Immature natural killer cell (primary cell): Measurements from ENCODE around the gene KXD1. TPM values are rescaled to one million over a fixed set of nuclear protein-coding genes. Genes with fewer than 3 reads are reported as not detected.
"Not testable (repeated sequence)": the region's sequence is repeated elsewhere in the genome, so short reads cannot be mapped to it uniquely, and the experiment has no call there.

Experiments
- DNase-seq, 3 donors: peaks; one replicate each; pipeline ENCODE4 v3.0.0; 2022; ENCODE audit warnings: mixed read lengths in 1 of 3
- H3K27ac Mint-ChIP-seq, 6 donors: one replicate each; pipeline ENCODE4 v1.8.0; 2020; ENCODE audit warnings: mixed read lengths in 6 of 6, mild to moderate bottlenecking in 5 of 6, inconsistent platforms in 4 of 6, moderate library complexity in 3 of 6
- H3K27me3 Mint-ChIP-seq, 3 donors: one replicate each; pipeline ENCODE4 v1.8.0; 2020 to 2021; ENCODE audit warnings: low read depth in 3 of 3, mild to moderate bottlenecking in 3 of 3, mixed read lengths in 3 of 3, moderate library complexity in 3 of 3, inconsistent platforms in 1 of 3
- H3K36me3 Mint-ChIP-seq, 3 donors: one replicate each; pipeline ENCODE4 v1.8.0; 2020; ENCODE audit warnings: mixed read lengths in 3 of 3, inconsistent platforms in 2 of 3, mild to moderate bottlenecking in 2 of 3
- H3K4me1 Mint-ChIP-seq, 2 donors: one replicate each; pipeline ENCODE4 v1.8.0; 2020; ENCODE audit warnings: inconsistent platforms in 2 of 2, mild to moderate bottlenecking in 2 of 2, mixed read lengths in 2 of 2, moderate library complexity in 1 of 2
- H3K4me3 Mint-ChIP-seq, 5 donors: one replicate each; pipeline ENCODE4 v1.8.0; 2020; ENCODE audit warnings: mild to moderate bottlenecking in 5 of 5, mixed read lengths in 5 of 5, inconsistent platforms in 3 of 5, moderate library complexity in 3 of 5
- H3K9me3 Mint-ChIP-seq, 6 donors: one replicate each; pipeline ENCODE4 v1.8.0; 2020; ENCODE audit warnings: mild to moderate bottlenecking in 6 of 6, mixed read lengths in 6 of 6, inconsistent platforms in 4 of 6, moderate library complexity in 3 of 6
- polyA plus RNA-seq, 3 donors: library from polyadenylated mRNA; unstranded; fragments of 300-500 nt; fragmentation: Illumina TruSeq; gene quantifications; one replicate each; pipeline ENCODE4 v1.2.3, GENCODE V29; 2021

KXD1 gene
- polyA plus RNA-seq, 3 donors from 2014 or later, result 85.9 to 134 (median 93.0) TPM

- Mint-ChIP-seq H3K27me3 (peaks cover 4 to 13% (median 10%) of the 10 kb centered on the region in 3 donors), H3K36me3 (no peaks in the 10 kb centered on the region), H3K9me3 (no peaks in the 10 kb centered on the region), H3K4me3 (peak overlapping the region; percentile 90 to 99 (median 95)), H3K4me1 (peaks cover 19 to 29% of the 10 kb centered on the region in 2 donors), H3K27ac (peak overlapping the region; percentile 93 to 97 (median 96))
- DNase-seq, result peak; percentile 100
These were observed 35.4 kb upstream of the KXD1 start for GRCh38 chr19:18522124-18522861.

- not testable (repeated sequence) for DNase-seq, H3K36me3 Mint-ChIP-seq, H3K9me3 Mint-ChIP-seq
- peaks cover 19 to 29% of the 10 kb centered on the region in 2 donors for H3K4me1 Mint-ChIP-seq
- H3K27me3 Mint-ChIP-seq, result peaks cover 4 to 13% (median 10%) of the 10 kb centered on the region in 3 donors
- peak overlapping the region; percentile 93 to 97 (median 96) for H3K27ac Mint-ChIP-seq
- peak overlapping the region in 3 of 5 donors; percentile 90 to 99 (median 94) for H3K4me3 Mint-ChIP-seq
These were observed 34.7 kb upstream of the KXD1 start for GRCh38 chr19:18522862-18523440.

- DNase-seq, result no peak
- H3K27ac Mint-ChIP-seq, result peak overlapping the region in 2 of 6 donors; percentile 96 to 97
- H3K4me3 Mint-ChIP-seq, result no peak overlapping the region
- peaks cover 18 to 29% of the 10 kb centered on the region in 2 donors for H3K4me1 Mint-ChIP-seq
- no peaks in the 10 kb centered on the region for H3K36me3 Mint-ChIP-seq
- peaks cover 4 to 13% (median 10%) of the 10 kb centered on the region in 3 donors for H3K27me3 Mint-ChIP-seq
- no peaks in the 10 kb centered on the region for H3K9me3 Mint-ChIP-seq
These were observed 33.8 kb upstream of the KXD1 start for GRCh38 chr19:18523841-18524240.

- no peak overlapping the region for H3K4me3 Mint-ChIP-seq
- no peak for DNase-seq
- H3K27me3 Mint-ChIP-seq, result peaks cover 4 to 11% (median 7%) of the 10 kb centered on the region in 3 donors
- H3K4me1 Mint-ChIP-seq, result peaks cover 2 to 5% of the 10 kb centered on the region in 2 donors
- H3K36me3 Mint-ChIP-seq, result no peaks in the 10 kb centered on the region
- H3K9me3 Mint-ChIP-seq, result no peaks in the 10 kb centered on the region
- H3K27ac Mint-ChIP-seq, result no peak overlapping the region
These were observed 31.4 kb upstream of the KXD1 start for GRCh38 chr19:18526316-18526715.

GRCh38 chr19:18529782-18530181, 27.9 kb upstream of the KXD1 start:
- H3K27ac Mint-ChIP-seq, result no peak overlapping the region
- DNase-seq, result no peak
- H3K9me3 Mint-ChIP-seq, result no peaks in the 10 kb centered on the region
- H3K4me3 Mint-ChIP-seq, result no peak overlapping the region
- peaks cover 0 to 4% (median 4%) of the 10 kb centered on the region in 3 donors for H3K36me3 Mint-ChIP-seq
- no peaks in the 10 kb centered on the region for H3K4me1 Mint-ChIP-seq
- H3K27me3 Mint-ChIP-seq, result no peaks in the 10 kb centered on the region

- DNase-seq, result no peak
- H3K4me1 Mint-ChIP-seq, result no peaks in the 10 kb centered on the region
- H3K36me3 Mint-ChIP-seq, result peaks cover 1 to 7% (median 6%) of the 10 kb centered on the region in 3 donors
- H3K27me3 Mint-ChIP-seq, result no peaks in the 10 kb centered on the region
- H3K9me3 Mint-ChIP-seq, result no peaks in the 10 kb centered on the region
- no peak overlapping the region for H3K27ac Mint-ChIP-seq
- H3K4me3 Mint-ChIP-seq, result no peak overlapping the region
These were observed 26.2 kb upstream of the KXD1 start for GRCh38 chr19:18531485-18531884.

- Mint-ChIP-seq H3K4me3 (no peak overlapping the region), H3K36me3 (peaks cover 4 to 9% (median 7%) of the 10 kb centered on the region in 3 donors), H3K4me1 (no peaks in the 10 kb centered on the region), H3K27me3 (no peaks in the 10 kb centered on the region), H3K9me3 (no peaks in the 10 kb centered on the region), H3K27ac (no peak overlapping the region)
- DNase-seq, result no peak
These were observed 25.3 kb upstream of the KXD1 start for GRCh38 chr19:18532168-18532890.

GRCh38 chr19:18533058-18533457, 24.6 kb upstream of the KXD1 start:
- Mint-ChIP-seq H3K4me3 (no peak overlapping the region), H3K4me1 (no peaks in the 10 kb centered on the region), H3K27me3 (peaks cover 0 to 2% (median 0%) of the 10 kb centered on the region in 3 donors), H3K36me3 (peaks cover 4 to 9% (median 7%) of the 10 kb centered on the region in 3 donors), H3K9me3 (no peaks in the 10 kb centered on the region), H3K27ac (no peak overlapping the region)
- DNase-seq, result no peak

- Mint-ChIP-seq H3K27me3 (peaks cover 0 to 3% (median 0%) of the 10 kb centered on the region in 3 donors), H3K4me3 (no peak overlapping the region), H3K4me1 (peaks cover 4 to 9% of the 10 kb centered on the region in 2 donors), H3K27ac (peak overlapping the region in 1 of 6 donors; percentile 62), H3K9me3 (no peaks in the 10 kb centered on the region), H3K36me3 (peaks cover 4 to 9% (median 7%) of the 10 kb centered on the region in 3 donors)
- DNase-seq, result no peak
These were observed 21.2 kb upstream of the KXD1 start for GRCh38 chr19:18536475-18536874.

GRCh38 chr19:18537431-18537830, 20.2 kb upstream of the KXD1 start:
- H3K4me3 Mint-ChIP-seq, result no peak overlapping the region
- H3K4me1 Mint-ChIP-seq, result peaks cover 11 to 17% of the 10 kb centered on the region in 2 donors
- H3K27me3 Mint-ChIP-seq, result peaks cover 0 to 5% (median 0%) of the 10 kb centered on the region in 3 donors
- H3K27ac Mint-ChIP-seq, result no peak overlapping the region
- H3K36me3 Mint-ChIP-seq, result peaks cover 4 to 7% (median 7%) of the 10 kb centered on the region in 3 donors
- no peaks in the 10 kb centered on the region for H3K9me3 Mint-ChIP-seq
- no peak for DNase-seq

GRCh38 chr19:18538115-18538514, 19.6 kb upstream of the KXD1 start:
- H3K36me3 Mint-ChIP-seq, result peaks cover 4 to 7% (median 6%) of the 10 kb centered on the region in 3 donors
- no peak overlapping the region for H3K4me3 Mint-ChIP-seq
- no peak for DNase-seq
- H3K9me3 Mint-ChIP-seq, result no peaks in the 10 kb centered on the region
- peaks cover 0 to 5% (median 0%) of the 10 kb centered on the region in 3 donors for H3K27me3 Mint-ChIP-seq
- peaks cover 14 to 20% of the 10 kb centered on the region in 2 donors for H3K4me1 Mint-ChIP-seq
- H3K27ac Mint-ChIP-seq, result no peak overlapping the region

- H3K27ac Mint-ChIP-seq, result no peak overlapping the region
- no peak for DNase-seq
- H3K36me3 Mint-ChIP-seq, result peaks cover 4 to 6% (median 5%) of the 10 kb centered on the region in 3 donors
- peaks cover 0 to 9% (median 0%) of the 10 kb centered on the region in 3 donors for H3K27me3 Mint-ChIP-seq
- peaks cover 21 to 27% of the 10 kb centered on the region in 2 donors for H3K4me1 Mint-ChIP-seq
- no peak overlapping the region for H3K4me3 Mint-ChIP-seq
- H3K9me3 Mint-ChIP-seq, result no peaks in the 10 kb centered on the region
These were observed 18.3 kb upstream of the KXD1 start for GRCh38 chr19:18539372-18539771.

GRCh38 chr19:18540200-18540599, 17.5 kb upstream of the KXD1 start:
- Mint-ChIP-seq H3K4me1 (peaks cover 21 to 30% of the 10 kb centered on the region in 2 donors), H3K27ac (peak overlapping the region in 1 of 6 donors; percentile 28), H3K4me3 (peak overlapping the region in 2 of 5 donors; percentile 8 to 21)
- not testable (repeated sequence) for H3K36me3 Mint-ChIP-seq, H3K9me3 Mint-ChIP-seq, H3K27me3 Mint-ChIP-seq, DNase-seq
